HG02970 (cell line): ENCODE data around the gene CTTN.
"Not testable (repeated sequence)": the region's sequence is repeated elsewhere in the genome, so short reads cannot be mapped to it uniquely, and the experiment has no call there.

Experiments
- ATAC-seq: cut with Tn5 transposase; IDR thresholded peaks from one replicate; pipeline ENCODE4 v1.9.1; 2021; ENCODE audit warnings: mild to moderate bottlenecking, moderate library complexity, moderate number of reproducible peaks; ENCODE audit not compliant: unreplicated experiment, low FRiP score

Gene CTTN

GRCh38 chr11:70407814-70408213 lies 9.5 kb downstream of the CTTN start:
- no peak for ATAC-seq

GRCh38 chr11:70408326-70408725 lies 10.0 kb downstream of the CTTN start:
- not testable (repeated sequence) for ATAC-seq

GRCh38 chr11:70409437-70409836 lies 11.1 kb downstream of the CTTN start:
- no peak for ATAC-seq

GRCh38 chr11:70409871-70410270 lies 11.5 kb downstream of the CTTN start:
- no peak for ATAC-seq

GRCh38 chr11:70410276-70411205 lies 12.2 kb downstream of the CTTN start:
- no peak for ATAC-seq

GRCh38 chr11:70411713-70412452 lies 13.6 kb downstream of the CTTN start:
- no peak for ATAC-seq

GRCh38 chr11:70413151-70413550 lies 14.8 kb downstream of the CTTN start:
- no peak for ATAC-seq

- ATAC-seq: no peak
Measured at GRCh38 chr11:70414341-70415100, 16.2 kb downstream of the CTTN start.

GRCh38 chr11:70415191-70415590 lies 16.9 kb downstream of the CTTN start:
- no peak for ATAC-seq

GRCh38 chr11:70415642-70416395 lies 17.5 kb downstream of the CTTN start:
- ATAC-seq: no peak

- ATAC-seq: no peak
Measured at GRCh38 chr11:70416881-70417280, 18.6 kb downstream of the CTTN start.

GRCh38 chr11:70418130-70418529 lies 19.8 kb downstream of the CTTN start:
- ATAC-seq: no peak

GRCh38 chr11:70419307-70420007 lies 21.1 kb downstream of the CTTN start:
- no peak for ATAC-seq

GRCh38 chr11:70420008-70420464 lies 21.7 kb downstream of the CTTN start:
- ATAC-seq: no peak

GRCh38 chr11:70420496-70420895 lies 22.2 kb downstream of the CTTN start:
- no peak for ATAC-seq

- ATAC-seq: no peak
Measured at GRCh38 chr11:70421123-70421522, 22.8 kb downstream of the CTTN start.

GRCh38 chr11:70422692-70423522 lies 24.6 kb downstream of the CTTN start:
- ATAC-seq: no peak
